AML-193 (cell line): ENCODE data around the gene FHL2.

Experiments
- DNase-seq, 2 experiments: peaks; one replicate each; lab custom pipeline; 2025; lab: John Stamatoyannopoulos, UW

FHL2 gene

GRCh38 chr2:105397025-105397722, 1.7 kb downstream of the FHL2 start:
- no peak for DNase-seq

GRCh38 chr2:105396254-105397024, 2.4 kb downstream of the FHL2 start:
- no peak for DNase-seq

- DNase-seq, result no peak
These were observed 3.2 kb downstream of the FHL2 start for GRCh38 chr2:105395691-105396090.

- no peak for DNase-seq
These were observed 3.8 kb downstream of the FHL2 start for GRCh38 chr2:105394951-105395611.

GRCh38 chr2:105393373-105394055, 5.3 kb downstream of the FHL2 start:
- no peak for DNase-seq

GRCh38 chr2:105391763-105392662, 6.8 kb downstream of the FHL2 start:
- DNase-seq, result no peak

GRCh38 chr2:105391058-105391627, 7.7 kb downstream of the FHL2 start:
- no peak for DNase-seq

GRCh38 chr2:105390454-105390853, 8.4 kb downstream of the FHL2 start:
- DNase-seq, result no peak

- DNase-seq, result no peak
These were observed 9.9 kb downstream of the FHL2 start for GRCh38 chr2:105388971-105389381.

- DNase-seq, result no peak
These were observed 11.6 kb downstream of the FHL2 start for GRCh38 chr2:105387225-105387624.

- no peak for DNase-seq
These were observed 12.9 kb downstream of the FHL2 start for GRCh38 chr2:105385731-105386540.

GRCh38 chr2:105384861-105385260, 14.0 kb downstream of the FHL2 start:
- DNase-seq, result no peak

GRCh38 chr2:105384216-105384615, 14.6 kb downstream of the FHL2 start:
- no peak for DNase-seq

GRCh38 chr2:105383432-105384166, 15.3 kb downstream of the FHL2 start:
- no peak for DNase-seq

GRCh38 chr2:105382177-105382576, 16.7 kb downstream of the FHL2 start:
- no peak for DNase-seq

- no peak for DNase-seq
These were observed 17.7 kb downstream of the FHL2 start for GRCh38 chr2:105381101-105381668.

- no peak for DNase-seq
These were observed 18.3 kb downstream of the FHL2 start for GRCh38 chr2:105380432-105381100.

- no peak for DNase-seq
These were observed 19.1 kb downstream of the FHL2 start for GRCh38 chr2:105379741-105380186.
